ENCODE measurements around the gene EFCAB13. TPM values are rescaled to one million over a fixed set of nuclear protein-coding genes. Genes with fewer than 3 reads are reported as not detected.

Gene EFCAB13
- total RNA-seq, 1 donor from 2014 or later: 4.8 TPM

- DNase-seq (ENCODE audit: low read depth): no peak
- no peak for TF ChIP-seq CTCF (conservative IDR thresholded peaks at IDR 0.05; ENCODE audit: low read depth, low read length)
- no peak overlapping the region for H3K4me3 ChIP-seq (ENCODE audit: low read depth, low read length)
These were observed 36.7 kb upstream of the EFCAB13 start for GRCh38 chr17:47287068-47287467.

DNA sequence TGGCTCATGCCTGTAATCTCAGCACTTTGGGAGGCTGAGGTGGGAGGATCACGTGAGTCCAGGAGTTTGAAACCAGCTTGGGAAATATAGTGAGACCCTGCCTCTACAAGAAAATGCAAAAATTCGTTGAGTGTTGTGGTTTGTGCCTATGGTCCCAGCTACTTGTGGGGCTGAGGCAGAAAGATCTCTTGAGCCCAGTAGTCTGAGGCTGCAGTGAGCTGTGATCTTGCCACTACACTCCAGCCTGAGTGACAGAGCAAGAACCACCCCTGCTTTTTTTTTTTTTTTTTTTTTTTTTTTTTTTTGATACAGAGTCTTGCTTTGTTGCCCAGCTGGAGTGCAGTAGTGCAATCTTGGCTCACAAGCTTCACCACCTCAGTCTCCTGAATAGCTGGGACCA, 36.1 kb upstream of the EFCAB13 start:
- no peak overlapping the region for H3K4me3 ChIP-seq (ENCODE audit: low read depth, low read length)
- DNase-seq (ENCODE audit: low read depth): no peak
- TF ChIP-seq CTCF (conservative IDR thresholded peaks at IDR 0.05; ENCODE audit: low read depth, low read length): no peak

- no peak for TF ChIP-seq CTCF (conservative IDR thresholded peaks at IDR 0.05; ENCODE audit: low read depth, low read length)
These were observed 35.1 kb upstream of the EFCAB13 start for GRCh38 chr17:47288531-47289116.

DNA sequence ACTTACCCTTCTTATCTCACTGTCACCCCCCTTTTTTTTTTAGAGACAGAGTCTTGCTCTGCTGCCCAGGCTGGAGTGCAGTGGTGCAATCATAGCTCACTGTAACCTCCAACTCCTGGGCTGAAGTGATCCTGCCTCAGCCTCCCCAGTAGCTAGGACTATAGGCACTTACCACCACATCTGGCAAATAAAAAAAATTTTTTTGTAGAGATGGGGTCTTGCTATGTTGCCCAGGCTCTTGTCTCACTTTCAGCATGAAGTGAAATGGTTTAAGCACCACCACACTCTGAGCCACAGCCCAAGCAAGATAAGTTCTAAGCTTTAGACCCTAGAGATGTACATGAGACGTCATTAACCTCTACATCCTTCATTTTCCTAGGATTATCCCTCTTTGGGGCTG, 34.5 kb upstream of the EFCAB13 start:
- TF ChIP-seq CTCF (conservative IDR thresholded peaks at IDR 0.05; ENCODE audit: low read depth, low read length): no peak

More at GRCh38 chr17:47288531-47289116, 35.1 kb upstream of the EFCAB13 start:
- H3K4me3 ChIP-seq (ENCODE audit: low read depth, low read length): no peak overlapping the region
- DNase-seq (ENCODE audit: low read depth): no peak

DNA sequence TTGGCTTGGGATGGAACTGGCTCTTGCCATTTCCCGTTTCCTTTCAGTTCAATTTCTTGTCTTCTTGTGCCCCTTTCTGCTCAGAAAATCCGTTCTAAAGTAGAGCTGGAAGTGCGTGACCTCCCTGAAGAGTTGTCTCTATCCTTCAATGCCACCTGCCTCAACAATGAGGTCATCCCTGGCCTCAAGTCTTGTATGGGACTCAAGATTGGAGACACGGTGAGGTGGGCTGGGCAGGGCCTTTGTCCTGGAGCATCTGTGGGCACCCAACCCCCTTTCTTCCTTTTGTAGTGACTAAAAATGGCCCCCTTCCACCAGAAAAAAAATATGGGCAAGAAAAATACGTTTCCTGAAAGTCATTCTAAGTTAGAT, 32.9 kb upstream of the EFCAB13 start:
- DNase-seq (ENCODE audit: low read depth): no peak
- no peak for TF ChIP-seq CTCF (conservative IDR thresholded peaks at IDR 0.05; ENCODE audit: low read depth, low read length)
- H3K4me3 ChIP-seq (ENCODE audit: low read depth, low read length): no peak overlapping the region

More for the DNA sequence above, 34.5 kb upstream of the EFCAB13 start:
- no peak for DNase-seq (ENCODE audit: low read depth)
- no peak overlapping the region for H3K4me3 ChIP-seq (ENCODE audit: low read depth, low read length)

DNA sequence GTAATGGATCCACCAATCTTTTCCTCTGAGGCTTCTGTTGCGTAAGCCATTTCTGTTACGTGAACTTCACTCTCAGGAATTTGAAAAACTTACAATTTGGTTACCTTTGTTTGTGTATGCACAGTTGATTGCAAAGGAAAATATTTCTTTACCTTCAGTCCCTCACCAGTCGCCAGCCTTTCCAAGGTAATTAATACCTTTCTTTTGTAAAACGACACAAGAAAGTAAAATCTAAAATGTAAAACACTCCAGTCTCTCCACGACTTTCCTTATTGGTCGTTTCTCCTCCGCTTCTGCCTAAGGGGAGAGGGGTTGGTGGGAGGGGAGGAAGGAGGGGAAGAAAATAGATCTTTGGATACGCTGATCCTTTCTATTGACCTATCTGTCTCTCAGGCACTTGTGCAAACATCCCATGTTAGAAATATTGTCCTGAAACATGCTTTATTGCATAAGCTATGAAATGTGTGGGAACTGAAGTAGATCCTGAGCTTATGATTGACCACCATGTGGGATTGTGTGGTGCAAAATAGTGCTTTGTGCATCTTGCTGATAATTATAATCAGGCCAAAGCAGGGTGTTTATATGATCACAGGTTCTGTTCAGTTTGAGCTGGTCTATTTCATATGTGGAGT, 32.4 kb upstream of the EFCAB13 start:
- TF ChIP-seq CTCF (conservative IDR thresholded peaks at IDR 0.05; ENCODE audit: low read depth, low read length): no peak
- no peak overlapping the region for H3K4me3 ChIP-seq (ENCODE audit: low read depth, low read length)
- no peak for DNase-seq (ENCODE audit: low read depth)

GRCh38 chr17:47292206-47292605, 31.5 kb upstream of the EFCAB13 start:
- no peak for TF ChIP-seq CTCF (conservative IDR thresholded peaks at IDR 0.05; ENCODE audit: low read depth, low read length)
- no peak for DNase-seq (ENCODE audit: low read depth)
- H3K4me3 ChIP-seq (ENCODE audit: low read depth, low read length): no peak overlapping the region

Measured in epithelial cell of proximal tubule (primary cell).